Ishikawa (cell line): Measurements from ENCODE around the gene MTCP1.

Experiments used
- CEBPB ChIP-seq: IDR thresholded peaks from 2 replicates; pipeline ENCODE4 v1.6.1; 2012
- CREB1 ChIP-seq: IDR thresholded peaks from 2 replicates; pipeline ENCODE4 v1.6.1; 2012; ENCODE audit warnings: low read depth
- EP300 ChIP-seq: IDR thresholded peaks from 2 replicates; pipeline ENCODE4 v1.6.1; 2012; ENCODE audit warnings: borderline replicate concordance
- MAX ChIP-seq: IDR thresholded peaks from 2 replicates; pipeline ENCODE4 v1.6.1; 2012
- NFIC ChIP-seq: IDR thresholded peaks from 2 replicates; pipeline ENCODE4 v1.6.1; 2012
- RAD21 ChIP-seq: IDR thresholded peaks from 2 replicates; pipeline ENCODE4 v1.6.1; 2012; ENCODE audit warnings: low read depth
- REST ChIP-seq: IDR thresholded peaks from 2 replicates; pipeline ENCODE4 v1.6.1; 2012; ENCODE audit warnings: low read depth, mild to moderate bottlenecking
- TAF1 ChIP-seq: IDR thresholded peaks from 2 replicates; pipeline ENCODE4 v1.6.1; 2012; ENCODE audit warnings: low read depth, mild to moderate bottlenecking
- TCF12 ChIP-seq: IDR thresholded peaks from 2 replicates; pipeline ENCODE4 v1.6.1; 2012; ENCODE audit warnings: low read depth
- YY1 ChIP-seq: IDR thresholded peaks from 2 replicates; pipeline ENCODE4 v1.6.1; 2012; ENCODE audit warnings: low read depth

- TF ChIP-seq RAD21 (no peak), NFIC (no peak), YY1 (no peak), EP300 (no peak), TCF12 (no peak), REST (no peak), MAX (no peak), CREB1 (no peak), CEBPB (no peak), TAF1 (no peak)
These were observed 24.0 kb downstream of the MTCP1 start for GRCh38 chrX:155046811-155047528.
